Measurements from ENCODE around the gene FBXO15. TPM values are rescaled to one million over a fixed set of nuclear protein-coding genes. Genes with fewer than 3 reads are reported as not detected.
A peak's percentile ranks its signal among the peaks of the same experiment; 100 is the strongest.

FBXO15 gene
- polyA plus RNA-seq, 3 donors: 5.4 to 7.0 (median 6.7) TPM

- peak; percentile 7 to 19 (median 18) for DNase-seq (ENCODE audit: low read depth in 3 of 3, low spot score in 2 of 3)
Measured at GRCh38 chr18:74116633-74117554, 30.7 kb downstream of the FBXO15 start.

- no peak for DNase-seq (ENCODE audit: low read depth in 3 of 3, low spot score in 2 of 3)
Measured at GRCh38 chr18:74115046-74115445, 32.6 kb downstream of the FBXO15 start.

DNA sequence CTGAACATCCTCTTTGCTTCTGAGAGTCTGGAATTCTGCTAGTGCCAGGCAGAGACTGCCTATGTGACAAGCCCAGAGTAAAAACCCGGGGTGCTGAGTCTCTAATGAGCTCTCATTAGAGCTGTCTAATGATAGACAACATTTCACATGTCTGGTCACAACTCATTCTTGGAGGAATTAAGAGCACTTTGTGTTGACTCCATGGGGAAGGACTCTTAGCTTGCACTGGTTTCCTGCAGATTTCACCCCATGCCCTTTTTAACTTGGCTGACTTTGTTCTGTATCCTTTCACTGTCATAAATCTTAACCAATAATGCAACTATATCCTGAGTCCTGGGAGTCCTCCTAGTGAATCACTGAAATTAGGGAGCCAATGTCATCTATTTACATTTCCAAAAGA, 33.5 kb downstream of the FBXO15 start:
- DNase-seq (ENCODE audit: low read depth in 3 of 3, low spot score in 2 of 3): no peak

DNA sequence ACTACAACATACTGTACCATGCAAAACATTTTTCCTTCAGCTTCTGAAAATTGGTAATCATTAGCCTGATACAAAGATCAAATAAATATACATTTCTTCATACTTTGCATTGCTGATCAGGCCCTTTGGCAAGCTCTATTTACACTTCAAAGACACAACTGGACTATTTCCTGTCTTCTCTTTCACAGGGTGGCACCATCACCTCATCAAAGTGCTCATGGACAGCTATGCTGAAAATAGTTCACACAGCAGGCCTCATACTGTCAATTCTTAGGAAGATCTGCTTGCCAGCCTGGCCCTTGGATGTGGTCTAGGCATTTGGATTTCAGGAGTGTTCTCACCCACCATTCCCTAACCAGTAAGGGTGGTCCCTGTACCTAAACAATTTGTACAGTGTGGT, 33.9 kb downstream of the FBXO15 start:
- DNase-seq (ENCODE audit: low read depth in 3 of 3, low spot score in 2 of 3): no peak

GRCh38 chr18:74110976-74111375, 36.7 kb downstream of the FBXO15 start:
- no peak for DNase-seq (ENCODE audit: low read depth in 3 of 3, low spot score in 2 of 3)

- no peak for DNase-seq (ENCODE audit: low read depth in 3 of 3, low spot score in 2 of 3)
Measured at GRCh38 chr18:74110149-74110548, 37.5 kb downstream of the FBXO15 start.

- DNase-seq (ENCODE audit: low read depth in 3 of 3, low spot score in 2 of 3): no peak
Measured at GRCh38 chr18:74108460-74108859, 39.2 kb downstream of the FBXO15 start.

- DNase-seq (ENCODE audit: low read depth in 3 of 3, low spot score in 2 of 3): no peak
Measured at GRCh38 chr18:74097803-74098202, 49.8 kb downstream of the FBXO15 start.

- DNase-seq (ENCODE audit: low read depth in 3 of 3, low spot score in 2 of 3): no peak
Measured at GRCh38 chr18:74092922-74093321, 54.7 kb downstream of the FBXO15 start.

GRCh38 chr18:74084184-74084855, 63.3 kb downstream of the FBXO15 start:
- no peak for DNase-seq (ENCODE audit: low read depth in 3 of 3, low spot score in 2 of 3)

DNA sequence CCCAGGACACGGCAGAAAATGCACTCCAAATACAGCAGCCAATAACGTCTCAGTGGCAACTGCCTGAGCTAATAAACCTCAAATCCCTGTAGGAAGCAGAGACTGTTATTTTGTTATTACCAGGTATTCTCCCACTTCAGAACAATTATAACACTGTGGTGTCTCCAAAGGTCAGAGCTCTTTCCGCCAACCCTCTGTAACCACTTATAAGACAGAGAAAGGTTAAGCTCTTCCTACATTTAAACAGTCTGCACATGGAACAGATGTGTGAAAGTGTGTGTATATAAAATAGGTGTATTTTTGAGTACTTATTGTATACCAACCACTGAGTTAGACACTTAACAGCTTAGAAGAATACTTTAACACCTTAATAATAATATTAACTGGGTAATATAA, 64.1 kb downstream of the FBXO15 start:
- DNase-seq (ENCODE audit: low read depth in 3 of 3, low spot score in 2 of 3): no peak

DNA sequence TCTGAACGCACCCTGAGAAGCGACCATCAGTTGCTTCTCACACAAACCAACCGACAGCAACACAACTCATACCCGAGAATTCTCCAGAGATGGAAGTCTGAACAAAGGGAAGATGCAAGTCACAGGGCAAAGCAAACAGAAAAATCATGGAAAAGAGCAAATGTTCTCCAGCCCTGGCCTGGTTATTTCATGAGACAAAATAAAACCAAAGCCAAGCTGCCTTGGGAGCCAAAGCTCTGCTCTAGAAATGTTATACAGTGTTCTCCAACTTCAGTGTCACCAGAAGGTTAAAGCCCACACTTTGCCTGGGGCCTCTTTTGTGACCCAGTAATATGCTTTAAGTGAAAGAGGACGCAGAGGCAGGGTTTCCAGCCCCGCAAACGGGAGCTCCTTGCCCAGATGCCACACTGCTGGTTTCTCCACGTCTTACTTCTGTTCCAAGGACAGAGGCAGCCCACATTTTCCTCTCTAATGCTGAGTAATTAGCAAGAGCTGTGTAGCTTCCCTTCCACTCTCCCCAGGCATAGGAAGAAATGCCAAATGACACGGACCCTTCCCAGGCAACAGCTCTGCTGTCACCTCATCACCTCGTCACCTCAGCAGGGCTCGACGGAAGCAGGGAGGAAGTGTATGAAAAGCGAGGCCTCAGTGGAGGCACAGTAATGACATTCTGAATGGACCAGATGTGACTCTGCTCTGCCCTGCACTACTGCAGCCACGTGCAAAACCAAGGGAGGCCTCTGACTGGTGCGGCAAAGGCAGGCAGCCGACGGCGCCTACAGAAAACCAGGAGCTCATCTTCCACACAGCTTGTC, 64.7 kb downstream of the FBXO15 start:
- DNase-seq (ENCODE audit: low read depth in 3 of 3, low spot score in 2 of 3): no peak

GRCh38 chr18:74081966-74082741, 65.5 kb downstream of the FBXO15 start:
- no peak for DNase-seq (ENCODE audit: low read depth in 3 of 3, low spot score in 2 of 3)

GRCh38 chr18:74078257-74078656, 69.4 kb downstream of the FBXO15 start:
- no peak for DNase-seq (ENCODE audit: low read depth in 3 of 3, low spot score in 2 of 3)

DNA sequence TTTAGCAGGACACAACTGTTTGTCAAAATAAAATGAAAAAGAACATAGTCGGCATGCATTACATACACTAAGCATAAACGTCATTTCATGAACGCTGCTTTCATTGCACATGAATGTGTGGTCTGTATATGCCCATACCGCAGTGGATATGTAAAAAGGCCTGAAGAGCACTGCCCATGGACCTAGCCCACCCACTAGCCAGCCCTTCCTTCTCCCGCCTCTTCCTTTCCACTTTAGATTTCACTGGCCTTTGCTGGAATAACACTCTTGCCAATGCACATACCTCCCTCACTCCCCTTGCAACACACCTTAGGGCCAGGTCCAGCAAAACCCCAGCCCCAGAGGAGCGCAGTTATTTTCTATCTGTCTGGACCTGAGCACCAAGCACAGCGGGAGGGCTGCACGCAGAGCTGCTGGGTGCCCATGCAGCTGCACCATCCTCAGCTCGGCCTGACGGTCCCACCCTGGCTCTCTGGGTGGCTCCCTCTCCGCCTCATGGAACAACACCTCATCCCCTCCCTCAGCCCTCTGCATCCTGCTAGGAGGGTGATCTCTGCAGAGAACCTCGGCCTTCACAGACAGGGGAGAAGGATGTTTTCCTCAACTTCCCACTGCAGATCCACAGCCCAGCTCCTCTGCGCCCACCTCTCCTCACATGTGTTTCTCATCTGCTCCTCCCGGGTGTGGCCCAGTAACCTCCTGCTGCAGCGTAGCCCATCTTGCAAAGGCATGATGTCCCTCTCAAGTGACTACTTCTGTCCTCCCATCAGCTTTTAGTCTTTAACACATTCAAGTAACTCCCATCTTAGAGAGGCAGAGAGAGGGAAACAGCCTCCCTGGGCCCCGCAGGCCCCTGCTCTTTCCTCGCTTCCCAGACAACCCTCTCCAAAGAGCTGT, 72.7 kb downstream of the FBXO15 start:
- DNase-seq (ENCODE audit: low read depth in 3 of 3, low spot score in 2 of 3): no peak

- no peak for DNase-seq (ENCODE audit: low read depth in 3 of 3, low spot score in 2 of 3)
Measured at GRCh38 chr18:74073957-74074667, 73.5 kb downstream of the FBXO15 start.

DNA sequence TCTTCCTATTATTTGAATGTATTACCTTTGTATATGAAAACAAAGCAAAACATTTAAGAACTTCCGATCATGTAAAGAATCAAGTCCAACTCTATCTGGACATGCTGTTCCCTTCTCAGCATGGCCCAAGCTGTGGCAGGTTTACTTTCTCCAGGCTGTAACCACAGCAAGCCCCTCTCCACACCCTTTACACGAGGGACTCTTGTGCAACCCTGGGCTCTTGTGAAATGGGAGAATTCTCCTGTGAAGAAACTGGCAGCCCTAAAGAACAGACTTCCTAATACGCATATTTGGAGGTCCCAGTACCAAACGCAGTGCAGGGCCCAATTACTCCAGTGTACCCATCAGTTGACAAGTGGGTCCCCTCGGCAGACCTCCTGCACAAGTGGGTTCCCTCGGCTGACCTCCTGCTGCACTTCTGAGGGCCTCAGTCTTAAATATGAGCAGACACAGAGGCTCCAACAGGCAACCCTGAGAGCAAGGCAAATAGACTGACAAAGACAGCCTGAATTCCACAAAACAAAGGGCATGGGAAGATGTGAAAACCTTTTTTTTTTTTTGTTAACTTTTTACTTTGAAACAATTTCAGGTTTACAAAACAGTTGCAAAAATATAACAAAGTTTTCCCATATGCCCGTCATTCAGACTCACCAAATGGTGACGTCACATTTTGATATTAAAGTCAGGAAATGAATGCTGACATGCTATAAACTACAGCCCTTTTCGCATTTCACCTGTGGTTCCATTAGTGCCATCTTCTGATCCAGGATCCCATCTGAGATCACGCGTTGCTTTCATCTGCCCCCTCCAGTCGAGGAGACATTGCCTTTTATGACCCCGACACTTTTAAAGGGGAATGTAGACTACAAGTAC, 78.2 kb downstream of the FBXO15 start:
- no peak for DNase-seq (ENCODE audit: low read depth in 3 of 3, low spot score in 2 of 3)

DNA sequence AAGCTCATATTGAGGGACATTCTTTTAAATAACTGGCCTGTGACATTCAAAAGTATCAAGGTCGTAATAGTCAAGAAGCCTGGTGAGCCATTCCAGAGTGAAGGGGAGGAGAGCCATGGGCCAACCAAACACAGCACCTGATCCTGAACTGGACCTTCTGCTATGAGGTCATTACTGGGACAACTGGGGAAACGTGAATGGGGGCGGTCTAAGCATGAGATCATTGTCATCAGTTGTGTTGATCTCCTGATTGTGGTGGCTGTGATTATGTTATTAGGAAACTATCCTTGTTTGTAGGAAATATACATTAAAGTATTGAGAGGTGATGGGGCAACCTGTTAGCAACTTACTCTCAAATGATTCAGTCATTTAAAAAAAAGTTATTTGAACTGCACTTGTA, 79.3 kb downstream of the FBXO15 start:
- no peak for DNase-seq (ENCODE audit: low read depth in 3 of 3, low spot score in 2 of 3)
